ELF-1 (cell line): ENCODE measurements around the gene PLA2G4D.

Experiments
- DNase-seq: peaks from one replicate; pipeline ENCODE4 v3.0.0-alpha.2; 2016; ENCODE audit warnings: low read depth, low spot score

PLA2G4D gene

DNA sequence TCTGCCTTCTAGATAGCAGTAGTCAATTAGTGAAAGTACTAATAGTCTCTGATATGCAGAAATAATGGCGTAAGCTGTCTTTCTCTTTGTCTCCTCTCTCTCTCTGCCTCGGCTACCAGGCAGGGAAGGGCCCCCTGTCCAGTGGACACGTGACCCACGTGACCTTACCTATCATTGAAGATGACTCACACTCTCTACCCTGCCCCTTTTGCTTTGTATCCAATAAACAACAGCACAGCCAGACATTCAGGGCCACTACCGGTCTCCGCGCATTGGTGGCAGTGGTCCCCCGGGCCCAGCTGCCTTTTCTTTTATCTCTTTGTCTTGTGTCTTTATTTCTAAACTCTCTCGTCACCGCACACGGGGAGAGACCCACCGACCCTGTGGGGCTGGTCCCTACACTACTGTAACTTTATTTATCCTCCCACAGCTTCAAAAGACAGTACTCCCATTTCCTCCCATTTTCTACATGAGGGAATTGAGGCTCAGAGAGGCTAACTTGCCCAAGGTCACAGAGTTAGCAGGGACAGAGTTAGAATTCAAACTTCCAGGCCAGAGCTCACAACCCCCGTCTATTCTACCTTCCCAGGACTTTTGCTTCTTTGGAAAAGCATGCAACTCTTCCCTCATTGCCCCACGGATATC, 2.5 kb downstream of the PLA2G4D start:
- DNase-seq = peak; percentile 86

DNA sequence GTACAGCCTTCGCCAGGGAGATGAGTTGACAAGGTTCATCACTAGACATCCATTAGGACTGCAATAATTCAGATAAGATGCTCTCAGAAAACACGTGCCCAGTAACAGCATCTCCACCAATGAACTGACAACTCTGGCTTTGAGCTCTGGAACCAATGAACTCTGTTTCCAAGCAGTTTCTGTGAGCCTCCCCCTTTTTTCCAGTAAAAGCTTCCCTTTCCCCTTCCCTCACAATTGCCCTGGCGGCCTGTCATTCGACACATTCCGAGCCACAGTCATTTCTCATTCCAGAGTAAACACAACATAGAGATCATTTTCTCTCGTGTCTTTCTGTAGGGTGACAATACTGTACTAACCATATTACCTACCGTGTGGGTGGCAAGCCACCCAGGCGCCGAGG, 3.6 kb downstream of the PLA2G4D start:
- DNase-seq = no peak

DNA sequence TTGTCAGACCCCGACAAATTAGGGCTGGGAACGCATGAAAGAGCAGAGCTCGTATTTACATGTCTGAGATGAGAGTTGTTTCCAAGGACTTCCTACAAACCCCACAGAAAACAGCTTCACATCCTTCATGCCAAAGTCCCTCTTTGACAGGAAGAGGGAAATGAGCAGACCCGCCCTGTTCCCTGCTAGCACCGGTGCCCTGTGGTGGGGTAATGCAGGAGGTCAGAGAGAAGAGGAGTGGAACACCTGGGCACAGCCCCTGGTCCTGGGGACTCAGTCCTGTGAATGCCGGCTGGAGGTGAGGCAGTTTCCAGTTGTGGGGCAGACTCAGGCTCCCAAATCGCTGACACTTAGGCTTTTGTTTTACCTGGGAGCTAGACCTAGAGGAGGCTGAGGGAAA, 4.0 kb downstream of the PLA2G4D start:
- DNase-seq = no peak

DNA sequence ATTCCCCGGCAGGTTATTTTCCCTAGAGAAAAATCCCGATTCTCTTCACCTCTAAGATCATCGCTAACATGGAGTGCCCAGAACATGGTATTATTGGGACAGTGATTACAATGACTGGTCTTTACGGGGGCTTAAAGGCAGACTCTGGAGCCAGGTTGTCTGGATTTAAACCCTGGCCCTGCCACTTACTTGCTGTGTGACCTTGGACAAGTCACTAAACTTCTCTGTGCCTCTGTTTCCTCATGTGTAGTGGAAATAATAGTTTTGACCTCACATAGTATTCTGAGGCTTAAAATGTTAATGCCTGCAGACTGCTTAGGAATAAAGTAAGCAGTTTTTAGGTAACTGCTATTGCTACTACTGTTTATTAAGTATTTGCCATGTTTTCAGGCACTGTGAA, 4.4 kb downstream of the PLA2G4D start:
- no peak for DNase-seq

DNA sequence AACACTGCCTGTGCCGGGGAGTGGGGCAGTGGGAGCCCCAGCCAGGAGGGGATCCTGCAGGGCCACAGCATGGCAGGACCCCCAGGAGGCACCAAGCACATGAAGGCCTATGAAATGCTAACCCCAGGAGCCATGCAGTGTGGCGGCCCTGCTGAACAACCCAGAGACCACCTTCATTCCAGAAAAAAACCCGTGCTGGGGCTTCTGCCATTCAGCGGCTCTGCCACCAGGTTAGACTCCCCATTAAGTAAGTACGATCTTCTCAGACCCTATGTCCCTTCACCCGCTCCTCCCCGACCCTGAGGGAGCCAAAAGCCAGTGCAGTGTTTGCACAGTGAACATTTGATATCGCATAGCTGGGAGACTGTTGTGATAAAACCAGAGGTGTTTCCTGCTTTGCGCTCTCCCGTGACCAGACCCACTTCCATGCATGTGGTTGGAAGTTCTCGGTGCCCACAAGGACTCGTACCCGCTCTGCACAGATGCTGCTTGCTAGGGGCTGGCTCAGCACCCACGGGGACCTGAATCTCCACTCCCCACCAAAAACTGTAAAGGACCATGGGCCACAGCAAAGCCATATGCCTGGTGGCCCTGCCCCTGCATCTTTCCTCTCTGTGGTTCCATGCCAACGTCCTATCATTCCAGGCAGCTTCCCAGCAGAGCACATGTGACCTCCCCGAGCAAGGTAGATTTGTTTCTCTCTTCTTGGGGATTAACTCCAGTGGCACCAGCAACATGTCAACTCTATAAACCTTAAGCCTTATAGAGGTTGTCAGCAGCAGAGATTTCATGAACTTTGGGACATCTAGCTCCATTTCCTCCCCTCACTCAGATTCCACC, 5.3 kb downstream of the PLA2G4D start:
- no peak for DNase-seq

DNA sequence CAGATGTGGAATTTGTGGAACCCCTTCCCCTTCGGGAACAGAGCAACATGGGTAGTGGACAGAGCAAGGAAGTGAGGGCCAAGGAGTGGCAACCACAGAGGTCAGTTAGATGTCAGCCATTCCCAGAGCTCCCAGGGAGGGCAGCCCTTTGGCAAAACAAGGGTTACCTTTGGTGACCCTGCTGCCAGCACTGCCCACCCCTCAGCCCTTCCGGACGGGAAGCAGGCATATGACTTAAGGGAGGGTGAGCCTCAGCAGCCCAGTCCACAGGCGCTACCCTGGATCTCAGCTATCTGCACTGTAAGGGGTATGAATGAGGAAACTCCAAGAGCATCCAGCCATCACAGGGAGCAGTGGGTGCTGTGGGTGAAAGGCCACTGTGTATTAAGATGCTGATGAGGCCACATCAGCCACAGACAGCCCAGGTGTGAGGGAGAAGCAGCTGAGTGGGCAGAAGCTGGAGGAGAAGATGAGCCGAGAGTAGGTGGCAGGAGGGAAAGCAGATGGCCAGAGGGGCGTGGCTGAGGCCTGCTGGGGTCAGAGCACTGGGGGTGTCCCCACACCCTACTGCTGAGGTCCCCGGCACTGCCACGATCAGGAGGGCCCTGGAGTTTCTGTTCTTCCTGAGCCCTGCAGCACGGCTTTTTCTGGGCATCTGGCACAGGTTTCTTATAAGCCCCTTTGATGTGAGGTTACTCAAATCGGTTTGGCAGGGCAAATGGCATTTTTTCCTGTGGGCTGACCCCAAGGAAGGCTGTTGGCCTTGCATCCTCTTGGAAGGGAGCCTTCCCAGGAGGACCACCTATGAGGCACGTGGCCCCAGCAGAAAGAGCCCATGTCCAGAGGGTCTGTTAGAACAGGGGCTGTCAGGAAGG, 6.2 kb downstream of the PLA2G4D start:
- DNase-seq = no peak

DNA sequence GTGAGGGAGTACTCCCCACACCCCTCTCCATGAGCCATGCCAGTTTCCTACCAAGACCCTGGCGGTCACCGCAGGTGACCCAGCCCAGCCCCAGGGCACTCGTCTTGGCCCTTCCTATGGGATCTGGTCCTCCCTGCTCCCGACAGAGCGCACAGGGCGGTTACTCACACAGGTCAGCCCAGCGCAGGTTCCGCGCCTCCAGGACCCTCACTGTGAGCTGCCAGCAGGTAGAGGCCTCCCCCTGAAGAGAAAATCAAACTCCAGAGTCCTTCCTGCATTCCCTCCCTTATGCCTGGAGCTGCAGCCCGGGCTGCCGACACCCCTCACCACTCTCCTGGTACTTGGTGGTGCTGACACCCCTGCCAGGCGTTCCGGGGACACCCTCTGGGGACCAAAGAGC, 6.9 kb downstream of the PLA2G4D start:
- DNase-seq = no peak

DNA sequence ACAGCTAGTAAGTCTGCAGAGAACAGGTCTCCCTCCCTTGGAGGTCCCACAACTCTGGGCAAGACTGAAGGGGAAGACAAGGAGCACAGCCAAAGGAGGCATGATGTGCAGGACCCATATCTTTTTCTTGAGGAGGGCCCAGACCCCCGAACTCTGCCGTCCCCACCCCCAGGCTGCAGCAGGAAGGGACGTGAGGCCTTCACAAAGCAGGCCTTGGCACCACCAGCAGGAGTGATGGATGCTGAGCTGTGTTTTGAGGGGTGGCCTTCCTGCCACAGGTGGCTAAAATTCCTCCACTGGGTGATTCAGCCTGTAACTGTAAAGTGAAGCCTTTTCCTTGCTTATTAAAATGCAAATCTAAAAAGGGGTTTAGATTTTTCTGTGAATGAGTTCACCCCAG, 8.6 kb downstream of the PLA2G4D start:
- DNase-seq = no peak

DNA sequence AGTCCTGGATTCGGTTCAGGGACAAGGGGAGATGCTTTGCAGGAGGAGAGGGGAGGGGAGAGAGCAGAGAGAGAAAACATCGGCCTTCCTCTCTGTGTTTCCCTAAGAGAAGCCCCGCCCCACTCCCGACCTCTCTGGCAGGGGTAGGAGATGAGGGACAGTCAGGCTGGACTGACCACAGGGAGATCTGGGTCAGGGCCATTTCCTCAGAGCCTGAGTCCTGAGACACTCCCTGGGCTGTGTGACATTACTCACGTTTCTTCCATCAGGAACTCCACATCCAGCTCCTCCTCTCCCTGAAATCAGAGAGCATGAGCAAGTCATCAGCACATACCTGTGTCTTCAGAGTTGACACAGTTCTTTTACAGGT, 9.1 kb downstream of the PLA2G4D start:
- DNase-seq = no peak

DNA sequence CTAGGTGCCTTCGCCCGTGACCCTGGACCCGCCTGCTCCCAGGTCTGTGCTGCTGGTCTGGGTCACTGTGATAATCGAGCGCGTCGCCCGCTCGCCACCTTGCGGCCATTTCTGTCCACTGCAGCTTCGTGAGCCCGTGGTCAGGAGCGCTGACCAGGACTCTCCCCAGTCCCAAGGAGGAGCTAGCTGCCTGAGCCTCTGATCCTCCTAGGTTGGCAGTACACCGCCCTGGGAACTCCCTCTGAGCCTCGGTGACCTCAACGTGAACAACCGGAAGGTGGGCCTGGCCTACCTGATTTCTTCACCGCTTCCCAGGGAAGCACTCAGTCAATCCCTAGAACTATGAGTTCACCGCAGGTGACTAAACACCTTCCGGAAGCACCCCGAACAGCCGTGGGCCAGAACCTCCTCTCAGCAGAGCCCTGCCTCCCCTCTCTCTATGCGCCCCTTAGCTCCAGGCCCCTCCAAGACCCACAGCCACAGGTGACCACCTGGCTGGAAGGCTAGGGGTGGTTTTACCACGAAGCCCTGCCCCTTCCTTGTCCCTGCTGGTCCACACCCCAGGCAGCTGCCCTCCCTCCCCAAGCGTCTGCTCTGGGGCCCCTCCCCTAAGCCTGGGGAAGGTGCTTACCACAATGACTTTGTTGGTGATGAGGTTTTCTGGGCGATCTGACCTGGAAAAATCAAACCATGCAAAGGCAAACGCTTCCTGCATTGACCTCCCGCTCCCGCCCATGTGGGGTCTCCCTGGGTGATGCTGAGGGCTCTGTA, 9.7 kb downstream of the PLA2G4D start:
- DNase-seq = peak; percentile 95

DNA sequence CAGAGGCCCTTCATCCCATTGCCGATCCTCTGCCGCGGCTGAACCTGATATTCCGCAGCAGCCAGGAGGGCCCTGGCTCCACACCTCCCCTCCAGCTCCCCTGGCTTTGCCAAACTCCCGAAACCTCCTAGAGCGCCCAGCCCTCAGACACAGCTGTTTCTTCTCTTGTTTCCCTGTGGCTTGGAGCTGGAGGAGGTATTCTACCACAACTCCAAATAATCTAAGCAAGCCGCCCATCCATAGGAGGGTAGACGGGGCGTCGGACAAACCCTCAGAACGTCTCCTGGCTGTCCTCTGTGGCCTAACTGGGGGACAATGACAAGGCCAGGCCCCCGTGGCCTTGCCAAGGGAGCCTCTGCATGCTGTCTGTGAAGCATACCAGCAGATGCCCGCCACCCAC, 10.4 kb downstream of the PLA2G4D start:
- no peak for DNase-seq

DNA sequence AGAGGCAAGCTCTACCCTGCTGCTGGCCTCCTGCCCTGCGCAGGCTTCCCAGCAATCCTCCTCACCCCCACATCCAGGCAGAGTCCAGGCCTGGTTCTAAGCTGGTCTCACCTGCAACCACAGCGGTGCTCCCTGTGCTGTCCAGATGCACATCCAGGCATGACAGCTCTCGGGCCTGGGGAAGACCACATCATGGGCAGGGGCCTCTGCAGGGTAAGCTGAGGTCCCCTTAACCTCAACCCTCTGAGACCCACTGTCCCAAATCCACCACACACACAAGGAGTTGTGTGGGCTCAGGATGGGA, 10.8 kb downstream of the PLA2G4D start:
- no peak for DNase-seq

DNA sequence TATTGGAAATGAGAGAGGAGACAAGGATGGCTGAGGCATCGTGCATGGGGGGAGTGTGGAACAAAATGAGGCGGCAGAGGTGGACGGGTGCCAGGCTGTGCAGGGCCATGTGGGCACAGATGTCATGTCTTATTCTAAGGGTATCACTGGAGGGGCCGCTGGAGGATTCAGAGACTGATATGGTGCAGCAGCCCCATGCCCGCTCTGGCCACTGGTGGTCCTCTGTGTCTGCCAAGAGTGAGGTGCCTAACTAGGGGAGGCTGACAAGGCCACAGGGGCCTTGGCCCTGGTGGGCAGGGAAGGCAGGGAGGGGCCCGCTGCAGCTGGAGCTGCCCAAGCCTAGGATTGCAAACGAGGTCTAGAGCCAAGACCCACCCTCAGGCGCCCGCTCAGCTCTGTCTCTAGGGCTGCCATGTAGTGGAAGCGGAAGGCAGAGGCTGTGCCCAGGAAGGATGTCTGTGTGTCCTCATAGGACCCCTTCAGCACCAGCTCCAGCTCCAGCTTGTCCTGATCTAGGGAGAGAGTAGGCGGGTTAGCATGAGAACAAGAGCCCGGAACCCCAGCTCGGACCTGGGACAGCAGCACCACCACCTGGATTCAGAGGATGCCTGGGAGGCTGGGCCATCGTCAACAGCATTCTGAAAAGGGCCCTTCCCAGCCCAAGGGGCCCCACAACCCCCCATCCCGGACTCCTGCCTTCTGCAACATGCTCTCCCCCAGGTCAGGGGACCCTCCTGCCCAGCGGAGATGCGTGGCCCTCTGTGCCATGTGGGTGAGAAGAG, 11.3 kb downstream of the PLA2G4D start:
- DNase-seq = no peak

DNA sequence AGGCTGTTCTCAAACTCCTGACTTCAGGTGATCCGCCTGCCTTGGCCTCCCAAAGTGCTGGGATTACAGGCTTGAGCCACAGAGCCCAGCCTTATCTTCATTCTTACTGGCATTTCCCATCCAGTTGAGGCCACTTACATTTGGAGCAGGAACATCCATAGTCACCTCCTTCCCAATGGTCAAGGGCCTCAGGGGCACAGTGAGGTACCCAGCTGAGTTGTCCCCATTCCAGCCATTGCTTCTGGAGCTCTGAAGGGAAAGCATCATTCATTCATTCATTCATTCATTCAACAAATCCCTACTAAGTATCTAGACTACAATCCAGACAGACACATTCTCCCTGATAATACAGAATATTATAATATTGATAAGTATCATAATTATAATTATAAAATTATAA, 12.2 kb downstream of the PLA2G4D start:
- no peak for DNase-seq

DNA sequence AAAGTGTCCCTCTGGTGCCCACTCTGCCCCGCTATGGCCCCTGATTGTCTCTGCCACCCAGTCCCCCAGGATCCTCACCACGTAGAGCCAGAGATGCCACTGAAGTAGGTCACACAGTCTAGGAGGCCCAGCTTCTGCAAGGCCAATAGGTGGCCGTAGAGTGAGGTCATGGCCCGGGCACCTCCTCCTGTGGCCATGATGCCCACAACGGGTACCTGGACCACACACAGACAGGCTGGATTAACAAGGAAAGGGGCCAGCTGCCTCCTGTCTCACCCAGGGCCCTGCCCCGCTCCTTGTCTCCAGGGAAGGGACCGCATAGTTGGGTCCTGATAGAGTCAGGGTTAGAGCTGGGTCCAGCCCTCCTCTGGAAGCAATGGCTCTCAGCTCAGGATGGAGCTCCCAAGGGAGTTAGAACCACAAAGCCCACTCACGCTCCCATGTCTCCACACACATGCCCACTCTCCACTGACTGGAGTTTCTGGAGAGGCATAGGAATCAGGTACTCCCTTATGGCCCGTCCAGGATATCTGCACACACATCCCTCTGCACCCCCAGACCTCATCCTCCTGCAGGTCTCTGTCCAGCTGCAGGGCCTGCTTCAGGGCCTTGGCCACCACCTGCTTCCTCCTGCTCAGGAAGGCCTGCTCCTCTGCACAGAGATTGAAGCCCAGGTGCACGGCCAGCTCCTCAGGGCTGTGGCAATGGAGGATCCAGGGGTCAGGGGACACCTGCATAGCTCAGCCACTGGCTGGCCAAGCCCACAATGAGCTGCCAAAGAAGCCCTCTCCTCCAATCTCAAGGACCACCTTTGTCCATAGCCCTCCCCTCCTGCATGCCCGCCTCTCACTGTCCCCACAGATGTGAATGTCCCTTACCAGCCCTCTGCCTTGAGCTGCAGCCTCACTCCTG, 13.2 kb downstream of the PLA2G4D start:
- DNase-seq = no peak

DNA sequence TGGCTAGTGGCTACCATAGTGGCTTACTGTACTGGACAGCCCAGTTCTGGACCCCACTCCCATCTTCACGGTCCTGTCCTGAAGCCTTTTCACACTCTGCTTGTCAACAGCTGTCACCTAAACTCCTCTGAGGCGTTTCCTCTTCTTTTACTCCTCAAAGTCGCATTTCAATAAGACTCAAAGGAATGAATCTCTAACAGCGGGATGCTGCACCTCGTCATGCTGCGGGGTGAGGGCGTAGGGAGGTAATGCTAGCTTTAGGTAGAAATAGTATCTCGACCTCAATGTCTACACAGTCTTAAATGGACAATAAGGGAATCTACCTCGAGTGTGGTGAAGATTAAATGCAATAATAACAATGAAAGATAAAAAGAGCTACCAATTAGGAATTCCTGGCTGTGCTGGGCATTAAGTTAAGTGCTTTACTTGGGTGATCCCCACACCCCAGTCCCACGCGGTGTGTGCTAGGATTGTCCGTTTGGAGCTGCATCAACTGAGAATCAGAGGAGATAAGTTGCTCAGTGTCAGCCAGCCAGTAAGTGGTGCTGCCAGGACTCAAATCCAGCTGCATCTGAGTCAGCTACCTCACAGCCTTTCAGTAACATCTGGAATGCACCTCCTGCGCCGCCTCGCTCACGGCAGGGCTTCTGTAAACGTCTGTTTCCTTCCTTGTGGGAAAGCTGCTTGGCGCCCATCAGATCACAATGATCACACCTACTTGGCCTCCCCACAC, 14.0 kb downstream of the PLA2G4D start:
- peak; percentile 55 for DNase-seq

DNA sequence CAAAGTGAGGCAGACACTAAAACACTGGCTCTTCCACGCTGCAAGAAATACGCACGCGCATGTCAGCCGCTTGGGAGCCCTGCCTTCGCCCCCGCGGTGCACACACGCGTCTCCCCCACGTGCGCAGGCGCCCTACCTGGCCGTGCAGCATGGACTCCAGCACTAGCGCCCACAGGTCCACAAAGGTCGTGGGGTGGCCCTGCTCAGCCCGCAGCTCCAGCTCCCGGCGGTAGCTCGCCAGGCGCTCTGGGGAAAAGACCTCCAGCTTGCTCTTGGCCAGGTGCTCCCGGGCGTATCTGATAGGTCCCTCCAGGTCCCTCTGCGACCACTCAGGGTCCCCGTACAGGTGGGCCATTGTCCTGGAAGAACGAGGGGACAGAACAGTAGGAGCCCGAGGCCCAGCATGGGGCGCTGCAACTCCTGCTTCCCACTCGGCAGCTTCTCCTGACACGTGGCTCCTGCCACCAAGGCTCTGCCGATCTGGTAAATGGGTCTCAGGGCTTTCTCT, 14.9 kb downstream of the PLA2G4D start:
- peak; percentile 41 for DNase-seq

DNA sequence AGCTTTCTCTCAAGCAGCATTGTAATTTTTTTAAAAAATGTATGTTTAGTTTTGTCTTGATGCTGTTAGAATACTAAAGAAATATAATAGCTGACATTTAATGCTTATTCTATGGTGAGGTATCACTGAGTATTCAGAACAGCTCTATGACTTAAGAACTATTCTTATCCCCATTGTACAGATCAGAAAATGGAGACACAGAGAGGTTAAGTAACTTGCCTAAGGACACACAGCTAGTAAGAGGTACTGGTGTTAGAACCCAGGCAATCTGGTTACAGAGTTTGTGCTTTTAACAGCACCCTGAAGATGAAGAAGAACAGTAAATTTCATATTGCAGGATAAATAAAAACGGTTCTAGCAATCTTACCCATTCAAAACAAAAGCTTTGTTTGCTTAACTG, 15.5 kb downstream of the PLA2G4D start:
- no peak for DNase-seq

DNA sequence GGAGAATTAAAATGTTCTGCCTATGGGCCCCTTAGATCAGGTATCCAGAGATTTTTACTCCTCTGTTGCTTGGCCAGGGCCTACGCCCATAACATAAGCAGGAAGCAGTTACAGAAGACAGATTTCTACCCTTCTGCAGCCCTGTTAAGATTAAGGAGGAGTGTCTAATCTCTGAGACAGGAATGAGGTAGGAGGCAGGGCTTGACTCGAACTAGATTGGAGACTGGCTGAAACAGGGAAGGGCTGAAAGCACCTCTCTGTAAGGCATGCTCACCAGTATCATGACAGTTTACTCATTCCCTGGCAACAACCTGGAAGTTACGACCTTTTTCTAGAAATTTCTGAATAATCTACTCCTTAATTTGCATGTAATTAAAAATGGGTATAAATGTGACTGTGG, 16.7 kb downstream of the PLA2G4D start:
- no peak for DNase-seq
